ENCODE measurements around the gene CDH26.

DNA sequence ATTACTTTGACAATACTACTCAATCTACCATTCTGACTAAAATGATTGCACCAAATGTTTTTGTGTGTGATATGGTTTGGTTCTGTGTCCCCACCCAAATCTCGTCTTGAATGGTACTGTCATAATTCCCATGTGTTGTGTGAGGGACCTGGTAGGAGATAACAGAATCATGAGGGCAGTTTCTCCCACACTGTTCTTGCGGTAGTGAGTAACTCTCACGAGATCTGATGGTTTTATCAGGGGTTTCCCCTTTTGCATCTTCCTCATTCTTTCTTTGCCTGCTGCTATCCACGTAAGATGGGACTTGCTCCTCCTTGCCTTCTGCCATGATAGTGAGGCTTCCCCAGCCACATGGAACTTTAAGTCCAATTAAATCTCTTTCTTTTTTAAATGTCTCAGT lies 45.6 kb upstream of the CDH26 start:
- TF ChIP-seq, protein P1, sequence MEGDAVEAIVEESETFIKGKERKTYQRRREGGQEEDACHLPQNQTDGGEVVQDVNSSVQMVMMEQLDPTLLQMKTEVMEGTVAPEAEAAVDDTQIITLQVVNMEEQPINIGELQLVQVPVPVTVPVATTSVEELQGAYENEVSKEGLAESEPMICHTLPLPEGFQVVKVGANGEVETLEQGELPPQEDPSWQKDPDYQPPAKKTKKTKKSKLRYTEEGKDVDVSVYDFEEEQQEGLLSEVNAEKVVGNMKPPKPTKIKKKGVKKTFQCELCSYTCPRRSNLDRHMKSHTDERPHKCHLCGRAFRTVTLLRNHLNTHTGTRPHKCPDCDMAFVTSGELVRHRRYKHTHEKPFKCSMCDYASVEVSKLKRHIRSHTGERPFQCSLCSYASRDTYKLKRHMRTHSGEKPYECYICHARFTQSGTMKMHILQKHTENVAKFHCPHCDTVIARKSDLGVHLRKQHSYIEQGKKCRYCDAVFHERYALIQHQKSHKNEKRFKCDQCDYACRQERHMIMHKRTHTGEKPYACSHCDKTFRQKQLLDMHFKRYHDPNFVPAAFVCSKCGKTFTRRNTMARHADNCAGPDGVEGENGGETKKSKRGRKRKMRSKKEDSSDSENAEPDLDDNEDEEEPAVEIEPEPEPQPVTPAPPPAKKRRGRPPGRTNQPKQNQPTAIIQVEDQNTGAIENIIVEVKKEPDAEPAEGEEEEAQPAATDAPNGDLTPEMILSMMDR (IDR thresholded peaks at IDR 0.05) = no peak
- TF ChIP-seq POLR2A (IDR thresholded peaks at IDR 0.05) = no peak
